Astrocyte of the spinal cord (primary cell): ENCODE data around the gene CD37.

Source experiments
- DNase-seq: peaks from one replicate; pipeline ENCODE4 v3.0.0; 2011; ENCODE audit warnings: low read depth, low spot score
- H3K4me3 ChIP-seq: 2 replicates; pipeline ENCODE4 v1.5.1; 2011; ENCODE audit warnings: low read depth, mild to moderate bottlenecking, low read length, moderate library complexity
- CTCF ChIP-seq: IDR thresholded peaks from 2 replicates; pipeline ENCODE4 v1.5.1; 2012; ENCODE audit warnings: low read depth, mild to moderate bottlenecking, low read length, inconsistent platforms
- in situ Hi-C: cut with HindIII; loops from 2 replicates; pipeline ENCODE4 v1.10.0; 2017; ENCODE audit warnings: low sequenced_read_pairs

Gene CD37

GRCh38 chr19:49340865-49341718, 5.9 kb downstream of the CD37 start:
- no peak for TF ChIP-seq CTCF
- no peak for DNase-seq
- in situ Hi-C loops, result no loop called here
- no peak overlapping the region for H3K4me3 ChIP-seq

- no peak overlapping the region for H3K4me3 ChIP-seq
- no peak for DNase-seq
- in situ Hi-C loops, result no loop called here
- TF ChIP-seq CTCF, result no peak
These were observed 7.1 kb downstream of the CD37 start for GRCh38 chr19:49342291-49342721.

- no peak for TF ChIP-seq CTCF
- in situ Hi-C loops, result no loop called here
- H3K4me3 ChIP-seq, result no peak overlapping the region
- DNase-seq, result no peak
These were observed 7.9 kb downstream of the CD37 start for GRCh38 chr19:49343123-49343522.

- DNase-seq, result no peak
- in situ Hi-C loops, result no loop called here
- H3K4me3 ChIP-seq, result no peak overlapping the region
- TF ChIP-seq CTCF, result no peak
These were observed 9.6 kb downstream of the CD37 start for GRCh38 chr19:49344505-49345423.

GRCh38 chr19:49347191-49347590, 12.0 kb downstream of the CD37 start:
- no peak for DNase-seq
- in situ Hi-C loops, result no loop called here
- no peak for TF ChIP-seq CTCF
- no peak overlapping the region for H3K4me3 ChIP-seq

GRCh38 chr19:49347835-49348234, 12.6 kb downstream of the CD37 start:
- DNase-seq, result peak; percentile 59
- in situ Hi-C loops, result no loop called here
- TF ChIP-seq CTCF, result peak; percentile 20
- H3K4me3 ChIP-seq, result no peak overlapping the region
